ENCODE measurements around the gene CCN2. TPM values are rescaled to one million over a fixed set of nuclear protein-coding genes. Genes with fewer than 3 reads are reported as not detected.

The CCN2 gene
- total and polyA plus RNA-seq, 12 donors, result 6.9 to 164 (median 65.8) TPM

GRCh38 chr6:131989036-131989435, 37.9 kb upstream of the CCN2 start:
- 68 to 79% (median 72%) methylated on average over 4 of the region's 4 CpGs for WGBS, 4 donors
- no peak for DNase-seq
- H3K4me3 ChIP-seq, result no peak overlapping the region
- intact Hi-C loops (cut with DNase I), result no loop called here
- H3K4me1 ChIP-seq (replicated peaks in 1 of 2), result no peaks in the 10 kb centered on the region
- no peaks in the 10 kb centered on the region for H3K27me3 ChIP-seq
- no peaks in the 10 kb centered on the region for H3K36me3 ChIP-seq (replicated peaks in 1 of 2)
- H3K9me3 ChIP-seq (replicated peaks in 1 of 3), result no peaks in the 10 kb centered on the region
- H3K27ac ChIP-seq, result no peak overlapping the region
- TF ChIP-seq CTCF (IDR thresholded peaks at IDR 0.05) (no peak), POLR2A (IDR thresholded peaks at IDR 0.05) (no peak)

- no peak overlapping the region for H3K27ac ChIP-seq
- no peak for DNase-seq
- H3K27me3 ChIP-seq, result no peaks in the 10 kb centered on the region
- H3K4me3 ChIP-seq, result no peak overlapping the region
- TF ChIP-seq CTCF (IDR thresholded peaks at IDR 0.05) (no peak), POLR2A (IDR thresholded peaks at IDR 0.05) (no peak)
- H3K36me3 ChIP-seq (replicated peaks in 1 of 2), result no peaks in the 10 kb centered on the region
- H3K4me1 ChIP-seq (replicated peaks in 1 of 2), result peaks cover 0 to 5% of the 10 kb centered on the region in 2 donors
- no peaks in the 10 kb centered on the region for H3K9me3 ChIP-seq (replicated peaks in 1 of 3)
- 82 to 89% (median 87%) methylated on average over 2 of the region's 2 CpGs for WGBS, 4 donors
- intact Hi-C loops (cut with DNase I), result no loop called here
Measured at GRCh38 chr6:131982740-131983259, 31.6 kb upstream of the CCN2 start.

GRCh38 chr6:131981624-131981978, 30.4 kb upstream of the CCN2 start:
- DNase-seq, result no peak
- no peaks in the 10 kb centered on the region for H3K36me3 ChIP-seq (replicated peaks in 1 of 2)
- no peak for TF ChIP-seq CTCF (IDR thresholded peaks at IDR 0.05)
- no peak for TF ChIP-seq POLR2A (IDR thresholded peaks at IDR 0.05)
- 88 to 96% (median 91%) methylated on average over 3 of the region's 3 CpGs for WGBS, 4 donors
- H3K27me3 ChIP-seq, result no peaks in the 10 kb centered on the region
- no peak overlapping the region for H3K4me3 ChIP-seq
- peaks cover 0 to 12% of the 10 kb centered on the region in 2 donors for H3K4me1 ChIP-seq (replicated peaks in 1 of 2)
- no peaks in the 10 kb centered on the region for H3K9me3 ChIP-seq (replicated peaks in 1 of 3)
- intact Hi-C loops (cut with DNase I), result no loop called here
- H3K27ac ChIP-seq, result no peak overlapping the region

- no peak for DNase-seq
- Histone ChIP-seq H3K4me1 (replicated peaks in 1 of 2) (peaks cover 0 to 13% of the 10 kb centered on the region in 2 donors), H3K4me3 (no peak overlapping the region), H3K9me3 (replicated peaks in 1 of 3) (no peaks in the 10 kb centered on the region), H3K27me3 (no peaks in the 10 kb centered on the region), H3K27ac (no peak overlapping the region), H3K36me3 (replicated peaks in 1 of 2) (no peaks in the 10 kb centered on the region)
- WGBS, 4 donors, result 57 to 64% (median 62%) methylated on average over 8 of the region's 8 CpGs
- intact Hi-C loops (cut with DNase I), result no loop called here
- TF ChIP-seq CTCF (IDR thresholded peaks at IDR 0.05) (no peak), POLR2A (IDR thresholded peaks at IDR 0.05) (no peak)
Measured at GRCh38 chr6:131980791-131981623, 29.8 kb upstream of the CCN2 start.

Measured in adrenal gland (tissue), 12 donors.